ENCODE data around the gene ZCCHC17.
A peak's percentile ranks its signal among the peaks of the same experiment; 100 is the strongest.

Gene ZCCHC17

GRCh38 chr1:31393463-31393862, 96.6 kb downstream of the ZCCHC17 start:
- no peak for DNase-seq (ENCODE audit: low read depth in 2 of 2)

- DNase-seq (ENCODE audit: low read depth in 2 of 2), result peak; percentile 71 to 80
Measured at GRCh38 chr1:31394584-31395193, 97.9 kb downstream of the ZCCHC17 start.

GRCh38 chr1:31396633-31397351, 100.0 kb downstream of the ZCCHC17 start:
- DNase-seq (ENCODE audit: low read depth in 2 of 2), result no peak

GRCh38 chr1:31397360-31398095, 100.7 kb downstream of the ZCCHC17 start:
- no peak for DNase-seq (ENCODE audit: low read depth in 2 of 2)

- no peak for DNase-seq (ENCODE audit: low read depth in 2 of 2)
Measured at GRCh38 chr1:31398246-31398645, 101.4 kb downstream of the ZCCHC17 start.

GRCh38 chr1:31399976-31400375, 103.1 kb downstream of the ZCCHC17 start:
- no peak for DNase-seq (ENCODE audit: low read depth in 2 of 2)

GRCh38 chr1:31400393-31400792, 103.6 kb downstream of the ZCCHC17 start:
- DNase-seq (ENCODE audit: low read depth in 2 of 2), result no peak

GRCh38 chr1:31401241-31401640, 104.4 kb downstream of the ZCCHC17 start:
- DNase-seq (ENCODE audit: low read depth in 2 of 2), result no peak

- DNase-seq (ENCODE audit: low read depth in 2 of 2), result no peak
Measured at GRCh38 chr1:31405578-31406245, 108.9 kb downstream of the ZCCHC17 start.

GRCh38 chr1:31407029-31407626, 110.3 kb downstream of the ZCCHC17 start:
- DNase-seq (ENCODE audit: low read depth in 2 of 2), result no peak

GRCh38 chr1:31408788-31409318, 112.0 kb downstream of the ZCCHC17 start:
- no peak for DNase-seq (ENCODE audit: low read depth in 2 of 2)

- DNase-seq (ENCODE audit: low read depth in 2 of 2), result no peak
Measured at GRCh38 chr1:31409946-31410858, 113.4 kb downstream of the ZCCHC17 start.

GRCh38 chr1:31410871-31411270, 114.0 kb downstream of the ZCCHC17 start:
- DNase-seq (ENCODE audit: low read depth in 2 of 2), result no peak

GRCh38 chr1:31412205-31412604, 115.4 kb downstream of the ZCCHC17 start:
- DNase-seq (ENCODE audit: low read depth in 2 of 2), result no peak

GRCh38 chr1:31412732-31413404, 116.0 kb downstream of the ZCCHC17 start, which contains the start of gene SERINC2:
Gene SERINC2, plus strand, starts transcription at chr1:31413213. Its CDS starts 53 bp downstream, at chr1:31413266.
- no peak for DNase-seq (ENCODE audit: low read depth in 2 of 2)

- DNase-seq (ENCODE audit: low read depth in 2 of 2), result no peak
Measured at GRCh38 chr1:31413405-31414001, 116.7 kb downstream of the ZCCHC17 start.
